ENCODE results near the gene PRPSAP2.

The PRPSAP2 gene

GRCh38 chr17:18944646-18945045 is 86.7 kb downstream of the PRPSAP2 start:
- peak overlapping the region; percentile 38 for H3K27ac ChIP-seq (ENCODE audit: low read depth, low read length)
- H3K4me2 ChIP-seq (ENCODE audit: low read length): peak overlapping the region; percentile 65
- H4K20me1 ChIP-seq (ENCODE audit: control insufficient read depth, insufficient read depth, low read depth, low read length): no peaks in the 10 kb centered on the region
- H3F3A ChIP-seq (ENCODE audit: control insufficient read depth, insufficient read depth): 0 out of 2 replicates have a peak, but pooled peaks cover 5% of the 10 kb centered on the region
- peaks cover 28% of the 10 kb centered on the region for H3K4me1 ChIP-seq (ENCODE audit: control insufficient read depth, low read length)
- no peaks in the 10 kb centered on the region for H3K9me2 ChIP-seq (replicated peaks; ENCODE audit: control insufficient read depth, low read length)
- H3K27me3 ChIP-seq (ENCODE audit: control insufficient read depth, low read length): 0 out of 2 replicates have a peak, but pooled peaks cover 4% of the 10 kb centered on the region
- peak overlapping the region; percentile 47 for H3K4me3 ChIP-seq (ENCODE audit: low read length)
- H3K36me3 ChIP-seq (ENCODE audit: control insufficient read depth, low read length): no peaks in the 10 kb centered on the region
- H3K79me2 ChIP-seq (ENCODE audit: control insufficient read depth, low read length): no peaks in the 10 kb centered on the region
- no peak for TF ChIP-seq CTCF (IDR thresholded peaks at IDR 0.05; ENCODE audit: low read depth, low read length, poor library complexity, severe bottlenecking)
- TF ChIP-seq EZH2phosphoT487 (IDR thresholded peaks at IDR 0.05; ENCODE audit: borderline replicate concordance, low read length): no peak
- H3K9me3 ChIP-seq (ENCODE audit: control insufficient read depth, insufficient read depth, low read length): no peaks in the 10 kb centered on the region

GRCh38 chr17:18946536-18946935 is 88.6 kb downstream of the PRPSAP2 start:
- Histone ChIP-seq H3K79me2 (ENCODE audit: control insufficient read depth, low read length) (no peaks in the 10 kb centered on the region), H3K36me3 (ENCODE audit: control insufficient read depth, low read length) (no peaks in the 10 kb centered on the region), H3K27ac (ENCODE audit: low read depth, low read length) (no peak overlapping the region), H3K4me2 (ENCODE audit: low read length) (no peak overlapping the region), H3F3A (ENCODE audit: control insufficient read depth, insufficient read depth) (0 out of 2 replicates have a peak, but pooled peaks cover 2% of the 10 kb centered on the region), H3K27me3 (ENCODE audit: control insufficient read depth, low read length) (0 out of 2 replicates have a peak, but pooled peaks cover 5% of the 10 kb centered on the region), H3K9me3 (ENCODE audit: control insufficient read depth, insufficient read depth, low read length) (no peaks in the 10 kb centered on the region), H4K20me1 (ENCODE audit: control insufficient read depth, insufficient read depth, low read depth, low read length) (no peaks in the 10 kb centered on the region), H3K9me2 (replicated peaks; ENCODE audit: control insufficient read depth, low read length) (no peaks in the 10 kb centered on the region), H3K4me1 (ENCODE audit: control insufficient read depth, low read length) (peaks cover 28% of the 10 kb centered on the region), H3K4me3 (ENCODE audit: low read length) (no peak overlapping the region)
- TF ChIP-seq EZH2phosphoT487 (IDR thresholded peaks at IDR 0.05; ENCODE audit: borderline replicate concordance, low read length) (no peak), CTCF (IDR thresholded peaks at IDR 0.05; ENCODE audit: low read depth, low read length, poor library complexity, severe bottlenecking) (no peak)

GRCh38 chr17:18947866-18948265 is 89.9 kb downstream of the PRPSAP2 start:
- Histone ChIP-seq H3F3A (ENCODE audit: control insufficient read depth, insufficient read depth) (0 out of 2 replicates have a peak, but pooled peaks cover 2% of the 10 kb centered on the region), H3K9me3 (ENCODE audit: control insufficient read depth, insufficient read depth, low read length) (no peaks in the 10 kb centered on the region), H3K4me3 (ENCODE audit: low read length) (no peak overlapping the region), H3K9me2 (replicated peaks; ENCODE audit: control insufficient read depth, low read length) (no peaks in the 10 kb centered on the region), H3K4me2 (ENCODE audit: low read length) (no peak overlapping the region), H4K20me1 (ENCODE audit: control insufficient read depth, insufficient read depth, low read depth, low read length) (no peaks in the 10 kb centered on the region), H3K36me3 (ENCODE audit: control insufficient read depth, low read length) (no peaks in the 10 kb centered on the region), H3K27ac (ENCODE audit: low read depth, low read length) (no peak overlapping the region), H3K27me3 (ENCODE audit: control insufficient read depth, low read length) (0 out of 2 replicates have a peak, but pooled peaks cover 5% of the 10 kb centered on the region), H3K4me1 (ENCODE audit: control insufficient read depth, low read length) (peaks cover 28% of the 10 kb centered on the region), H3K79me2 (ENCODE audit: control insufficient read depth, low read length) (no peaks in the 10 kb centered on the region)
- TF ChIP-seq CTCF (IDR thresholded peaks at IDR 0.05; ENCODE audit: low read depth, low read length, poor library complexity, severe bottlenecking) (no peak), EZH2phosphoT487 (IDR thresholded peaks at IDR 0.05; ENCODE audit: borderline replicate concordance, low read length) (no peak)

Data from DOHH2 (cell line).